Glutamatergic neuron (in vitro differentiated cells): ENCODE data around the gene EGFL8. TPM values are rescaled to one million over a fixed set of nuclear protein-coding genes. Genes with fewer than 3 reads are reported as not detected.

Experiments used
- DNase-seq: peaks from one replicate; pipeline ENCODE4 v3.0.0; 2022
- H3K27ac Mint-ChIP-seq: one replicate; pipeline ENCODE4 v1.8.0; 2020; ENCODE audit warnings: mild to moderate bottlenecking, mixed read lengths, inconsistent platforms; ENCODE audit not compliant: unreplicated experiment
- H3K27me3 Mint-ChIP-seq: one replicate; pipeline ENCODE4 v1.8.0; 2020; ENCODE audit warnings: mild to moderate bottlenecking, moderate library complexity, mixed read lengths, inconsistent platforms; ENCODE audit not compliant: unreplicated experiment
- H3K36me3 Mint-ChIP-seq: one replicate; pipeline ENCODE4 v1.8.0; 2020; ENCODE audit warnings: mild to moderate bottlenecking, mixed read lengths, inconsistent platforms; ENCODE audit not compliant: unreplicated experiment
- H3K4me1 Mint-ChIP-seq: one replicate; pipeline ENCODE4 v1.8.0; 2020; ENCODE audit warnings: mild to moderate bottlenecking, low read depth, mixed read lengths, inconsistent platforms; ENCODE audit not compliant: unreplicated experiment
- H3K4me3 Mint-ChIP-seq: one replicate; pipeline ENCODE4 v1.8.0; 2020; ENCODE audit warnings: mild to moderate bottlenecking, mixed read lengths, inconsistent platforms; ENCODE audit not compliant: unreplicated experiment
- H3K9me3 Mint-ChIP-seq: one replicate; pipeline ENCODE4 v1.8.0; 2020; ENCODE audit warnings: mild to moderate bottlenecking, moderate library complexity, mixed read lengths, inconsistent platforms; ENCODE audit not compliant: unreplicated experiment
- CTCF ChIP-seq: fragments of 200-600 bp; sonication (generic); IDR thresholded peaks from one replicate; pipeline ENCODE4 v1.5.0; 2021; ENCODE audit not compliant: partially characterized antibody, unreplicated experiment
- total RNA-seq: library from RNA; stranded (reverse); fragmentation: NEBNext Ultra II Directional; extraction: Animal tissue kit (Norgen Biotek cat#: 25700); gene quantifications from one replicate; pipeline ENCODE4 v1.2.1, GENCODE V29; 2021; ENCODE audit not compliant: unreplicated experiment

The EGFL8 gene
- total RNA-seq, 1 donor from 2014 or later = 23.0 TPM

- H3K9me3 Mint-ChIP-seq = peaks cover 22% of the 10 kb centered on the region
- peaks cover 40% of the 10 kb centered on the region for H3K4me1 Mint-ChIP-seq
- TF ChIP-seq CTCF = no peak
- H3K36me3 Mint-ChIP-seq = peaks cover 5% of the 10 kb centered on the region
- peak overlapping the region; percentile 97 for H3K27ac Mint-ChIP-seq
- H3K27me3 Mint-ChIP-seq = peaks cover 20% of the 10 kb centered on the region
- no peak for DNase-seq
- H3K4me3 Mint-ChIP-seq = peak overlapping the region; percentile 94
These were observed 12.2 kb downstream of the EGFL8 start for GRCh38 chr6:32176476-32177182.

GRCh38 chr6:32177183-32177787 is 12.9 kb downstream of the EGFL8 start:
- no peak for DNase-seq
- H3K27ac Mint-ChIP-seq = peak overlapping the region; percentile 97

GRCh38 chr6:32177788-32178546 is 13.6 kb downstream of the EGFL8 start, which contains the start of gene RNF5:
RNF5 (plus strand) TSS chr6:32178405; CDS start chr6:32178512, 107 bp downstream.
- Mint-ChIP-seq H3K4me1 (peaks cover 40% of the 10 kb centered on the region), H3K4me3 (peak within 1 kb of the TSS; percentile 94)

More at GRCh38 chr6:32177183-32177787, 12.9 kb downstream of the EGFL8 start:
- Mint-ChIP-seq H3K9me3 (peaks cover 22% of the 10 kb centered on the region), H3K36me3 (peaks cover 5% of the 10 kb centered on the region), H3K27me3 (peaks cover 20% of the 10 kb centered on the region), H3K4me1 (peaks cover 40% of the 10 kb centered on the region), H3K4me3 (peak overlapping the region; percentile 94)
- TF ChIP-seq CTCF = no peak

GRCh38 chr6:32178547-32179440 is 14.4 kb downstream of the EGFL8 start:
- no peak for TF ChIP-seq CTCF
- H3K27me3 Mint-ChIP-seq = peaks cover 20% of the 10 kb centered on the region
- H3K9me3 Mint-ChIP-seq = peaks cover 22% of the 10 kb centered on the region
- H3K36me3 Mint-ChIP-seq = peaks cover 5% of the 10 kb centered on the region
- peak; percentile 49 for DNase-seq
- H3K4me3 Mint-ChIP-seq = peak overlapping the region; percentile 94
- H3K4me1 Mint-ChIP-seq = peaks cover 40% of the 10 kb centered on the region
- peak overlapping the region; percentile 97 for H3K27ac Mint-ChIP-seq

More at GRCh38 chr6:32177788-32178546, 13.6 kb downstream of the EGFL8 start, which contains the start of gene RNF5:
- Mint-ChIP-seq H3K27ac (peak within 1 kb of the TSS; percentile 97), H3K9me3 (peaks cover 22% of the 10 kb centered on the region), H3K36me3 (peaks cover 5% of the 10 kb centered on the region), H3K27me3 (peaks cover 20% of the 10 kb centered on the region)
- DNase-seq = peak; percentile 92
- no peak for TF ChIP-seq CTCF
